Thyroid gland (tissue), 4 donors: ENCODE results near the gene SPIB. TPM values are rescaled to one million over a fixed set of nuclear protein-coding genes. Genes with fewer than 3 reads are reported as not detected.

Experiments used
- DNase-seq, 2 donors: peaks; one replicate each; pipeline ENCODE4 v3.0.0-alpha.2; 2019
- H3K27ac ChIP-seq, 3 donors: fragments of 200-600 bp; sonication (generic); 1 replicate in 2 of 3; 2 replicates in 1 of 3; pipeline ENCODE4 v1.5.1; 2016 to 2019; ENCODE audit warnings: mild to moderate bottlenecking in 1 of 3, moderate library complexity in 1 of 3
- H3K27me3 ChIP-seq: fragments of 200-600 bp; sonication (generic); one replicate; pipeline ENCODE4 v1.5.1; 2019
- H3K36me3 ChIP-seq, 2 donors: fragments of 200-600 bp; sonication (generic); one replicate each; pipeline ENCODE4 v1.5.1; 2016 to 2019
- H3K4me1 ChIP-seq, 2 donors: fragments of 200-600 bp; sonication (generic); one replicate each; pipeline ENCODE4 v1.5.1; 2017 to 2019
- H3K4me3 ChIP-seq, 3 donors: fragments of 200-600 bp; sonication (generic); replicated peaks in 1 of 3; 1 replicate in 2 of 3; 2 replicates in 1 of 3; pipeline ENCODE4 v1.5.1; 2016; ENCODE audit warnings: mild to moderate bottlenecking in 1 of 3
- H3K9me3 ChIP-seq: fragments of 200-600 bp; sonication (generic); one replicate; pipeline ENCODE4 v1.5.1; 2017
- POLR2A ChIP-seq, 2 donors: fragments of 450-650 bp; IDR thresholded peaks; one replicate each; pipeline ENCODE4 v1.6.1; 2017; ENCODE audit warnings: antibody characterized with exemption in 2 of 2, mild to moderate bottlenecking in 2 of 2, moderate library complexity in 1 of 2
- WGBS, 2 donors: methylation state at CpG; one replicate each; pipeline ENCODE4 v1.1.5; 2017; 5-methylcytosine and 5-hydroxymethylcytosine counted together
- intact Hi-C: fragments of 100-400 bp; cut with DNase I; formaldehyde crosslinking; loops from one replicate; pipeline ENCODE4 v1.15.1; 2023
- total RNA-seq, 4 donors: library from RNA; depleted of rRNA; stranded (reverse); fragments of >200 nt; gene quantifications; one replicate each; pipeline ENCODE4 v1.2.3, GENCODE V29; 2016
- TF ChIP-seq, protein P1 (sequence below), 6 experiments: fragments of 200-600 bp in 3 of 6; fragments of 450-650 bp in 3 of 6; sonication (generic) in 3 of 6; IDR thresholded peaks; one replicate each; pipeline ENCODE4 v1.5.1; 2016 to 2019; ENCODE audit warnings: antibody characterized with exemption in 6 of 6, mild to moderate bottlenecking in 2 of 6, inconsistent platforms in 1 of 6, moderate library complexity in 1 of 6

The SPIB gene
- total RNA-seq, 4 donors from 2014 or later: not detected

DNA sequence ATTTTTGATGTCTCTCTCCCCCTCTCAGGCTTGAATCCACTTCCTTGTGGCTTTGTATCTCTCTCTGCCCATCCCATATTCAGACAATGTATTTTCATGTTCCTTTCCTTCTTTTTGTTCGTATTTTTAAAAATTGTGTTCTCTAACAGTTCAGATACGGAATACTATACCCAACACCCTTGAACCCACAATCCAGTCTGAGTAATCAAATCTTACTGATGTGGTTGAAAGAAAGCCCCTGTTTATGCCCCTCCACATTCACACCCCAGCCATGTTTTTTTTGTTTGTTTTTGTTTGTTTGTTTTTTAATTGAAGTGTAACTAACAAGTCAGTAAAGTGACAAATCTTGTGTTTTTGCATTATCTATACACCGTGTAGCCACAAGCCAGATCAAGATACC lies 1.4 kb downstream of the SPIB start:
- no peak overlapping the region for H3K27ac ChIP-seq
- H3K4me3 ChIP-seq: no peak overlapping the region
- peaks cover 13% of the 10 kb centered on the region for H3K27me3 ChIP-seq
- DNase-seq: no peak
- intact Hi-C loops: no loop called here
- 36 to 43% methylated on average over 3 of the region's 3 CpGs for WGBS, 2 donors
- TF ChIP-seq, protein P1, sequence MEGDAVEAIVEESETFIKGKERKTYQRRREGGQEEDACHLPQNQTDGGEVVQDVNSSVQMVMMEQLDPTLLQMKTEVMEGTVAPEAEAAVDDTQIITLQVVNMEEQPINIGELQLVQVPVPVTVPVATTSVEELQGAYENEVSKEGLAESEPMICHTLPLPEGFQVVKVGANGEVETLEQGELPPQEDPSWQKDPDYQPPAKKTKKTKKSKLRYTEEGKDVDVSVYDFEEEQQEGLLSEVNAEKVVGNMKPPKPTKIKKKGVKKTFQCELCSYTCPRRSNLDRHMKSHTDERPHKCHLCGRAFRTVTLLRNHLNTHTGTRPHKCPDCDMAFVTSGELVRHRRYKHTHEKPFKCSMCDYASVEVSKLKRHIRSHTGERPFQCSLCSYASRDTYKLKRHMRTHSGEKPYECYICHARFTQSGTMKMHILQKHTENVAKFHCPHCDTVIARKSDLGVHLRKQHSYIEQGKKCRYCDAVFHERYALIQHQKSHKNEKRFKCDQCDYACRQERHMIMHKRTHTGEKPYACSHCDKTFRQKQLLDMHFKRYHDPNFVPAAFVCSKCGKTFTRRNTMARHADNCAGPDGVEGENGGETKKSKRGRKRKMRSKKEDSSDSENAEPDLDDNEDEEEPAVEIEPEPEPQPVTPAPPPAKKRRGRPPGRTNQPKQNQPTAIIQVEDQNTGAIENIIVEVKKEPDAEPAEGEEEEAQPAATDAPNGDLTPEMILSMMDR (IDR thresholded peaks at IDR 0.05): no peak
- no peak for TF ChIP-seq POLR2A (IDR thresholded peaks at IDR 0.05)
- no peaks in the 10 kb centered on the region for H3K9me3 ChIP-seq
- H3K36me3 ChIP-seq: no peaks in the 10 kb centered on the region
- no peaks in the 10 kb centered on the region for H3K4me1 ChIP-seq

DNA sequence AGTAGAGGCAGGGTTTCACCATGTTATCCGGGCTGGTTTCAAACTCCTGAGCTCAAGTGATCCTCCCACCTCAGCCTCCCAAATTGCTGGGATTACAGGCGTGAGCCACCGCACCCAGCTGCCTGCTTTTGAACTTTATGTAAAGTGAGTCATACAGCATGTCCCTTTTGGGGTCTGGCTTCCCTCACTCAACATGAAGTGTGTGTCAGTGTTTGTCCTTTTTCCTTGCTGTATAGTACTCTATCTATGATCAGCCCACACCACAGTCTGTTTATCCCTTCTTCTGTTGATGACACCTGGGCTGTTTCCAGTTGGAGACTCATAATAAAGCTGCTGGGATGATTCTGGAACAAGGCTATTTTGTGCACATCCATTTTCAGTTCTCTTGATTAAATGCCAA lies 2.1 kb downstream of the SPIB start:
- no peak for TF ChIP-seq POLR2A (IDR thresholded peaks at IDR 0.05)
- TF ChIP-seq, protein P1 (IDR thresholded peaks at IDR 0.05): no peak
- Histone ChIP-seq H3K27ac (no peak overlapping the region), H3K4me3 (no peak overlapping the region), H3K36me3 (no peaks in the 10 kb centered on the region), H3K9me3 (no peaks in the 10 kb centered on the region), H3K4me1 (no peaks in the 10 kb centered on the region), H3K27me3 (peaks cover 13% of the 10 kb centered on the region)
- no peak for DNase-seq
- WGBS, 2 donors: 79 to 81% methylated on average over 3 of the region's 3 CpGs
- intact Hi-C loops: no loop called here

DNA sequence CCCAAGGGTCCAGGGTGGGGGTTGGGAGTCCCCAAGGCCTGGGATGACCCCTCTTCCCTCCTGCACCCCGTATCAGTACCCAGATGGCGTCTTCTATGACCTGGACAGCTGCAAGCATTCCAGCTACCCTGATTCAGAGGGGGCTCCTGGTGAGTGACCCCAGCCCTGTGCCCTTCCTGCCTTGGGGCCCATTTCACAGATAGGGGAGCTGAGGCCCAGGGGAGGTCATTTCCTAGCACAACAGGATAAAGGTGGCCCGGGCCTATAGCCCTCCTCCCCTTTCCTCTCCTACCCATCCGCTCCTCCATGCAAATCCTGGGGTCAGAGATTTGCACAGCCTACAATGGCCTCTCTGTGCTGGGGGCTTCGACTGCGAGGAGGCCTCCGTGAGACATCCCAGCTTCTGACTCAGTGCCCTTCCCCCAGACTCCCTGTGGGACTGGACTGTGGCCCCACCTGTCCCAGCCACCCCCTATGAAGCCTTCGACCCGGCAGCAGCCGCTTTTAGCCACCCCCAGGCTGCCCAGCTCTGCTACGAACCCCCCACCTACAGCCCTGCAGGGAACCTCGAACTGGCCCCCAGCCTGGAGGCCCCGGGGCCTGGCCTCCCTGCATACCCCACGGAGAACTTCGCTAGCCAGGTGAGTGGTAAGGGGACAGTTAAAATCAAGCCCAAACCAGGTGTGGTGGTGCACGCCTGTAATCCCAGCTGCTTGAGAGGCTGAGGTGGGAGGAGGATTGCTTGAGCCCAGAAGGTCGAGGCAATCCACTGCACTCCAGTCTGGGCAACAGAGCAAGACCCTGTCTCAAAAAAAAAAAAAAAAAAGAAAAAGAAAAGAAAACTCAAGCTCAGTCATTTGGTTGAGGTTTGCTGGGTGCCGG lies 3.9 kb downstream of the SPIB start:
- TF ChIP-seq POLR2A (IDR thresholded peaks at IDR 0.05): no peak
- TF ChIP-seq, protein P1 (IDR thresholded peaks at IDR 0.05): no peak
- 85 to 87% methylated on average over 10 to 16 of the region's 18 CpGs for WGBS, 2 donors
- intact Hi-C loops: no loop called here
- Histone ChIP-seq H3K36me3 (no peaks in the 10 kb centered on the region), H3K27me3 (peaks cover 13% of the 10 kb centered on the region), H3K4me1 (no peaks in the 10 kb centered on the region), H3K9me3 (no peaks in the 10 kb centered on the region), H3K4me3 (no peak overlapping the region), H3K27ac (no peak overlapping the region)
- DNase-seq: no peak

DNA sequence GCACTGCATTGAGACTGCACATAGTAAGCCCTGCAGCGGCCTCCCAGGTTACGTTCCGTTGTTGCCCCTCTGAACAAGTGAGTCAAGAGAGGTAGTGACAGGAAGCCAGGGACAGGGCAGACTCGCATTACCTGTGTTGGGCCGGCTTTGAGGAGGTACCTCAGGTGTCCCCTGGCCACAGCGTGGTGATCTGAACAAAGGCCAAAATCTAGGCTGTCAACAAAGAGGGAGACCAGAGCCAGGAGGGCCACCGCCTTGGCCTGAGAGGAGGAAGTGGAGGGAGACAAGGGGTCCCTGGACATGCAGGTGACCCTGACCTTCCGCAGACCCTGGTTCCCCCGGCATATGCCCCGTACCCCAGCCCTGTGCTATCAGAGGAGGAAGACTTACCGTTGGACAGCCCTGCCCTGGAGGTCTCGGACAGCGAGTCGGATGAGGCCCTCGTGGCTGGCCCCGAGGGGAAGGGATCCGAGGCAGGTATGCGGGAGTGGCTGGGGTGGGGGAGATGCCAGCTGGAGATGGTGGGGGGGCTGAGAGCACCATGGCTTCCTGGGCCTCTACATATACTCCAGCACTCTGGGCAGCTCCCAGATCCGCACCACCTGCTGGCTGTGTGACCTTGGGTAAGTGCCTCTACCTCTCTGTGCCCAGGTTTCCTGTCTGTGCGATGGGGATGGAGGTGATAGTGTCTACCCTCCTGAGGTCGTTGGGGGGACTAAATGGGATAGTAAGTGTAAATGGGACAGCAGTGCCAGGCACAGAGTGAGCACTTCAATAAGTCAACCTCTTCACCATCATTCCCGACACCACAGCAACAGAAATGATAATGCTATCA lies 4.8 kb downstream of the SPIB start:
- intact Hi-C loops: no loop called here
- no peak for TF ChIP-seq POLR2A (IDR thresholded peaks at IDR 0.05)
- TF ChIP-seq, protein P1 (IDR thresholded peaks at IDR 0.05): no peak
- no peak overlapping the region for H3K4me3 ChIP-seq
- peaks cover 8% of the 10 kb centered on the region in 2 donors for H3K4me1 ChIP-seq
- H3K9me3 ChIP-seq: no peaks in the 10 kb centered on the region
- peaks cover 8% of the 10 kb centered on the region for H3K27me3 ChIP-seq
- H3K36me3 ChIP-seq: no peaks in the 10 kb centered on the region
- H3K27ac ChIP-seq: no peak overlapping the region
- no peak for DNase-seq
- 78 to 84% methylated on average over 14 to 19 of the region's 22 CpGs for WGBS, 2 donors
